Epithelial cell of esophagus (primary cell): ENCODE results near the gene RPL32.
"Not testable (repeated sequence)": the region's sequence is repeated elsewhere in the genome, so short reads cannot be mapped to it uniquely, and the experiment has no call there.

Source experiments
- DNase-seq: peaks from one replicate; pipeline ENCODE4 v3.0.0; 2010; ENCODE audit warnings: low read depth
- H3K4me3 ChIP-seq: 2 replicates; pipeline ENCODE4 v1.5.1; 2011; ENCODE audit warnings: mild to moderate bottlenecking, low read length, control low read depth
- CTCF ChIP-seq: IDR thresholded peaks from 2 replicates; pipeline ENCODE4 v1.5.1; 2011; ENCODE audit warnings: low read depth, mild to moderate bottlenecking, low read length, control low read depth, inconsistent platforms; ENCODE audit not compliant: insufficient read depth; ENCODE audit errors: missing control alignments

Gene RPL32

GRCh38 chr3:12884186-12884680 lies 42.9 kb upstream of the RPL32 start:
- DNase-seq, result no peak
- no peak for TF ChIP-seq CTCF
- no peak overlapping the region for H3K4me3 ChIP-seq

DNA sequence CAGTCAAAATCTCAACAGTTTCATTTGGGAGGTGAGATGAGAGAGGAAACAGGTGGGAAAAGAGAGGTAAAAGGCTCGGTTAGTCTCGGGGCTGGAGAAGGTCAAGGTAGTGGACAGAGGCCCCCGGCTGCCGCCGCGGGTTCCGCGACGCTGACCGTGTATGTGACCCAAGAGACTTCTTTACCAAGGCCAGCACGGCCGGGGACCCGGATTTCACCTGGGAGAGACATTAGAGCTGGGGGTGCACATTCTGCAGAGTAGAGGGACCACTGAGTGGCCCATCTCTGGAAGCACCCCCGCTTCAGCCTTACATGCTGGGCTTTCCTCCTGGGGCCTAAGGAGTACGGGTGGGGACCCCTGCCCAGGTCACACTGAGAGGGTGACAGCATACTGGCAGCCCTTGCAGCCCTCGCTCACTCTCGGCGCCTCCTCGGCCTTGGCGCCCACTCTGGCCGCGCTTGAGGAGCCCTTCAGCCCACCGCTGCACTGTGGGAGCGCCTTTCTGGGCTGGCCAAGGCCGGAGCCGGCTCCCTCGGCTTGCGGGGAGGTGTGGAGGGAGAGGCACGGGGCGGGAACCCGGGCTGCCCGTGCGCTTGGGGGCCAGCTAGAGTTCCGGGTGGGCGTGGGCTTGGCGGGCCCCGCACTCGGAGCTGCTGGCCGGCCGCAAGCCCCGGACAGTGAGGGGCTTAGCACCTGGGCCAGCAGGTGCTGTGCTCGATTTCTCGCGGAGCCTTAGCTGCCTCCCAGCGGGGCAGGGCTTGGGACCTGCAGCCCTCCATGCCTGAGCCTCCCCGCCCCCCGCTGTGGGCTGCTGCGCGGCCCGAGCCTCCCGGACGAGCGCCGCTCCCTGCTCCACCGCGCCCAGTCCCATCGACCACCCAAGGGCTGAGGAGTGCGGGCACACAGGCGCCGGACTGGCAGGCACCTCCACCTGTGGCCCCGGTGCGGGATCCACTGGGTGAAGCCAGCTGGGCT lies 41.3 kb upstream of the RPL32 start:
- DNase-seq, result no peak
- TF ChIP-seq CTCF, result no peak
- H3K4me3 ChIP-seq, result no peak overlapping the region

DNA sequence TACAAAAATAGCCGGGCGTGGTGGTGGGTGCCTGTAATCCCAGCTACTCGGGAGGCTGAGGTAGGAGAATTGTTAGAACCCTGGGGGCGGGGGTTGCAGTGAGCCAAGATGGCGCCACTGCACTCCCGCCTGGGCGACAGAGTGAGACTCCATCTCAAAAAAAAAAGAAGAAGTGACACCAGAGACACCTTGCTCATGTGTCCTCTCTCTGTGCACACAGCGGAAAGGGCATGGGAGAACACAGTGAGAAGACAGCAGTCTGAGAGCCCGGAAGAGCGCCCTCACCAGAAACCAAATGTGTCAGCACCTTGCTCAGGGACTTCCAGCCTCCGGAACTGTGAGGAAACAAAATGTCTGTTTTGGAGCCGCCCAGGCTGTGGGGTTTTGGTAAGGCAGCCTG lies 40.5 kb upstream of the RPL32 start:
- DNase-seq, H3K4me3 ChIP-seq: not testable (repeated sequence)

DNA sequence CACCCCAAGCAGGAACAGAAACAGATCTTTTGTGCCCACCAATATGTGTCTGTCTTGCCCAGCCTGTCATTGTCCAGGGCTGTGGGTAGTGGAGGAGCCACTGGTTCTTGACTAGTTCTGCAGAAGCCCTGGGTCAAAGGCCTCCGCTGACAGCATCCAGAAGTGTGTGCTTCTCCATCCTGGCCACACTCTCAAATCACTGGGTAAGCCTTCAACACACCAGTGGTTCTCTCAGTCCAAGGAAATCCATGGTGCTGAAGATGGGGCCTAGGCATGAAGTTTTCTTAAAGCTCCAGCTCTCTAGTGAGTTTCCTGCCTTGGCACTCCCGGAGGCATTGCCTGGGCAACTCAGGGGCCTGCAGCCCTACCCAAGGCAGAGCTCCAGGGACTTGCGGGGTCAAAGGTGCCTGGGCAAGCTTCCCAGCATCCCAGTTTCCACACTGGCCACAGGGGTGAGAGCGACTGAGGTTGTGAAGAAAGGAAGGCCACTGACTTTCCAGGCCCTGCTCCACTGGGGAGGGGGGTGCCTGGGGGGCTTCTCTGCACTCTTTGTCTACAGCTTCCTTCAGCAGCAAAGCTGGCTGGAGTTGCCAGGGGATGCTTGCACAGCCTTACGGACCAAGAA lies 37.9 kb upstream of the RPL32 start:
- DNase-seq, result no peak
- H3K4me3 ChIP-seq, result no peak overlapping the region
- no peak for TF ChIP-seq CTCF

DNA sequence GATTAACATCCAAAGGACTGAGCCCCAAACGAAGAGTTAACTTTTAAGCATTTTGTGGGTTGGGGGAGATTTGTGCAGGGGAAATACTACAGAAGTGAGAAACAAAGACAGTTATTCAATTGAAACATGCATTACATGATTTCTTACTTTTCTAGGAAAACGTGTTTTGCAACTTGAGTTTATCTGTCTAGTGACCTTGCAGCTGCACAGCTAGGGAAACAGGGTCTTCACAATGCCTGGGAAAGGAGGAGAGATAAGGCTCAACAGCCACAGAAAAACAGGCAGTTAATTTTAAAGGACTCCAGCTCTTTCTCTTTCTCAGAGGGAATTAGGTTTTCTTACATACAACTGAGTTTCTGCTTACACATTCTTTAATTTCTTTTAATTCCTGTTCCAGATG lies 37.4 kb upstream of the RPL32 start:
- not testable (repeated sequence) for H3K4me3 ChIP-seq, DNase-seq

DNA sequence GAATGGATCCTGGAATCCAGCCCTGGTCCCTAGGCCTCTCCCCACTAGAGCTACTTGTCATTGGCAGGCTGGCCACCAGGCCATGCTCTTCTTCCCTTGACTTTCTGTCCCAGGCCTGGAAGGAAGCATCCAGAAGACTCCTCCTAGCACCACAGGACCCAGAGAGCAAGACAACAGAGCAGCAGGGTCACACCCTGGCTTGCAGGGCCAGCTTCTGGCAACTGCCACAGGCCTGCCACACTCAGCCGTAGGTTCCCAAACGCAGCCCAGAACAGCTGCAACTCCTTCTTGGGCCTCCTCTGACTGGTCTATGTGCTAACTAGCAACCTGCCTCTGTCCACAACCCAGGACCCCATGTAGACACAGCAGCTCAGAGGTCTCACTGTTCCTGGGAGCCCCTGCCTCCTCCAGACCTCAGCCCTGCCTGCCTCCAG lies 36.8 kb upstream of the RPL32 start:
- TF ChIP-seq CTCF, result no peak
- DNase-seq, result no peak
- no peak overlapping the region for H3K4me3 ChIP-seq

- no peak overlapping the region for H3K4me3 ChIP-seq
- TF ChIP-seq CTCF, result no peak
- no peak for DNase-seq
Observed at GRCh38 chr3:12877040-12877439, 35.7 kb upstream of the RPL32 start.
